ENCODE data around the gene FLYWCH2.

- TF ChIP-seq, protein P1, sequence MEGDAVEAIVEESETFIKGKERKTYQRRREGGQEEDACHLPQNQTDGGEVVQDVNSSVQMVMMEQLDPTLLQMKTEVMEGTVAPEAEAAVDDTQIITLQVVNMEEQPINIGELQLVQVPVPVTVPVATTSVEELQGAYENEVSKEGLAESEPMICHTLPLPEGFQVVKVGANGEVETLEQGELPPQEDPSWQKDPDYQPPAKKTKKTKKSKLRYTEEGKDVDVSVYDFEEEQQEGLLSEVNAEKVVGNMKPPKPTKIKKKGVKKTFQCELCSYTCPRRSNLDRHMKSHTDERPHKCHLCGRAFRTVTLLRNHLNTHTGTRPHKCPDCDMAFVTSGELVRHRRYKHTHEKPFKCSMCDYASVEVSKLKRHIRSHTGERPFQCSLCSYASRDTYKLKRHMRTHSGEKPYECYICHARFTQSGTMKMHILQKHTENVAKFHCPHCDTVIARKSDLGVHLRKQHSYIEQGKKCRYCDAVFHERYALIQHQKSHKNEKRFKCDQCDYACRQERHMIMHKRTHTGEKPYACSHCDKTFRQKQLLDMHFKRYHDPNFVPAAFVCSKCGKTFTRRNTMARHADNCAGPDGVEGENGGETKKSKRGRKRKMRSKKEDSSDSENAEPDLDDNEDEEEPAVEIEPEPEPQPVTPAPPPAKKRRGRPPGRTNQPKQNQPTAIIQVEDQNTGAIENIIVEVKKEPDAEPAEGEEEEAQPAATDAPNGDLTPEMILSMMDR (conservative IDR thresholded peaks at IDR 0.05; ENCODE audit: low read depth, low read length): no peak
- TF ChIP-seq POLR2A (IDR thresholded peaks at IDR 0.05; ENCODE audit: low read depth, low read length) (no peak), MAZ (IDR thresholded peaks at IDR 0.05; ENCODE audit: borderline replicate concordance, low read depth, low read length) (no peak), MXI1 (IDR thresholded peaks at IDR 0.05; ENCODE audit: borderline replicate concordance, low read depth, low read length) (no peak), FOS (IDR thresholded peaks at IDR 0.05; ENCODE audit: low read depth, low read length) (no peak), USF2 (IDR thresholded peaks at IDR 0.05; ENCODE audit: low read depth, low read length) (no peak)
- TF ChIP-seq, protein P2, sequence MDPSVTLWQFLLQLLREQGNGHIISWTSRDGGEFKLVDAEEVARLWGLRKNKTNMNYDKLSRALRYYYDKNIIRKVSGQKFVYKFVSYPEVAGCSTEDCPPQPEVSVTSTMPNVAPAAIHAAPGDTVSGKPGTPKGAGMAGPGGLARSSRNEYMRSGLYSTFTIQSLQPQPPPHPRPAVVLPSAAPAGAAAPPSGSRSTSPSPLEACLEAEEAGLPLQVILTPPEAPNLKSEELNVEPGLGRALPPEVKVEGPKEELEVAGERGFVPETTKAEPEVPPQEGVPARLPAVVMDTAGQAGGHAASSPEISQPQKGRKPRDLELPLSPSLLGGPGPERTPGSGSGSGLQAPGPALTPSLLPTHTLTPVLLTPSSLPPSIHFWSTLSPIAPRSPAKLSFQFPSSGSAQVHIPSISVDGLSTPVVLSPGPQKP (IDR thresholded peaks at IDR 0.05; ENCODE audit: borderline replicate concordance, low read depth, low read length): no peak
These were observed 30.8 kb upstream of the FLYWCH2 start for GRCh38 chr16:2852003-2852730.
